GM19452 (cell line): ENCODE results near the gene RPP30.
"Not testable (repeated sequence)": the region's sequence is repeated elsewhere in the genome, so short reads cannot be mapped to it uniquely, and the experiment has no call there.

Source experiments
- ATAC-seq: cut with Tn5 transposase; IDR thresholded peaks from one replicate; pipeline ENCODE4 v1.9.1; 2021; ENCODE audit not compliant: unreplicated experiment

The RPP30 gene

DNA sequence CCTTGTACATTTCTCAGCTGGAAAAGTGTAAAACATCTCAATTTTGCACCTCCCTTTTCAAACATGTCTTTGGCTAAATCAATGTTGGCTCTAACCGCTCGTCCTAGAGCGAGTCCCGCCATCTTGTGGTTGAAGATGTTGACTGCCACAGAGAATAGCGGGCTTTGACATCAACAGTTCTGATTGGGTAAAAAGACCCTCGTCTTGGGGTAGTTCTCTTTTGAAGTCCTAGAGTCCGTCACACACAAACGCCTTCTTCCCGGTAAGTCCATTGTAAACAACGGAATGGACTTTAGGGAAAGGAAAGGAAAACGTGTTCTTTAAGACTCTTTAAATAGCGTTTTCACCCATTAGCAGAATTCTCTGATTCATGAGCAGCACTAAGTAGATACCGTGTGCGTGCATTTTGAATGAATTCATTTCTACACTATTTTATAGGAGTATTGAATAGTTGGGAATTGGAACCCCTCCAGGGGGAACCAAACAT, 452 bp upstream of the RPP30 start:
- peak; percentile 52 for ATAC-seq

DNA sequence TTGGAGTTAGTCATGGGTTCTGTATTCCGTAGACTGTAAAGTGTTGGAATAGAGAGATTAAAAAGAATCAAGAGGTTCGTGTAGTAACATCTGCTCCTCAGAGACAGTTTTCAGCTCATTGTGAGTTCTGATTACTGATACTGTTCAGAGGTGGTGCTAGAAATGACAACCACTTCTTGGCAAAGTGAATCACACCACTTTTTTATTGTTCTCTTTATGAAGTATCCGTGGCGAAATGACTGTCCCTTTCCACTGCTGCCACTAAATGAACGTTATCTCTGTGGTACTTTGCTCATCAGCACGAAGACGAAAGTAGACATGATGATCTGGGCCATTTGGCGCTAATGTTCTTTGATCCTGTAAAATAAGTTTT, 860 bp downstream of the RPP30 start:
- no peak for ATAC-seq

DNA sequence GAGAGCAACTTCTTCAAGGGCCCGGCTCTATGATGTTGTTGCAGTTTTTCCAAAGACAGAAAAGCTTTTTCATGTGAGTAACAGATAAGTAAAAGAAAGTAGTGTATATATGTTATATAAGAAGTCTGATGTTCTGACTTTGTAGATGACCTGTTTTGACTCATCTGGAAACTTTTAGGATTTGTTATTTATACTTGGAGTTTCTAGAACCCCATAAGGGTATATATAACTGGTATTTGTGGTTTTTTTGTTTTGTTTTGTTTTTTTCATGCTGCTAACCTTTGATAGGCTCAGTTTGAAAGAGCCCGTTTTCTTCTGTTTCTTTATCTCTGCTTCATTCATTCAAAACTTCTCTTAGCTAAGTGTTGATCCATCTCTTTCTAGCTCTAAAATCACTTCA, 7.3 kb downstream of the RPP30 start:
- ATAC-seq = no peak

DNA sequence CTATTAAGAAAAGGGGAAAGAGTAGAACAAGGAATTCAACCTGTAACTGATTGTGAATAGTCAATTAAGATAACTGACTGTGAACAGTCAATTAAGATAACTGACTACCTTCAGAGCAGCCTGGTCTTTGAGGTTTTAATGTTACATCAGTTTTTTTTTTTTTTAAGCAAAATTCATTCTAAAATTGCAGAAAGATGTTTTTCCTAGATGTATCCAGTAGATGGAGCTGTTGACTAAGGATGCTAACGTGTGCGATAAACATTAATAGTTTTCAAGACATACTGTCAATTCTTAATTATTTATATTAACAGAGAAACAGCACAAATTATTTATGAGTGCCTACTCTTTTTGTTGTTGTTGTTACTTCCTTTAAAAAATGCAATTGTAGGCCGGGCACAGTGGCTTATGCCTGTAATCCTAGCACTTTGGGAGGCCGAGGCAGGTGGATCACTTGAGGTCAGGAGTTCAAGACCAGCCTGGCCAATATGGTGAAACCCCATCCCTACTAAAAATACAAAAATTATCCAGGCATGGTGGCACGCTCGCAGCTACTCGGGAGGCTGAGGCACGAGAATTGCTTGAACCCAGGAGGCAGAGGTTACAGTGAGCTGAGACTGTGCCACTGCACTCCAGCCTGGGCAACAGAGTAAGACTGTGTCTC, 8.4 kb downstream of the RPP30 start:
- not testable (repeated sequence) for ATAC-seq

DNA sequence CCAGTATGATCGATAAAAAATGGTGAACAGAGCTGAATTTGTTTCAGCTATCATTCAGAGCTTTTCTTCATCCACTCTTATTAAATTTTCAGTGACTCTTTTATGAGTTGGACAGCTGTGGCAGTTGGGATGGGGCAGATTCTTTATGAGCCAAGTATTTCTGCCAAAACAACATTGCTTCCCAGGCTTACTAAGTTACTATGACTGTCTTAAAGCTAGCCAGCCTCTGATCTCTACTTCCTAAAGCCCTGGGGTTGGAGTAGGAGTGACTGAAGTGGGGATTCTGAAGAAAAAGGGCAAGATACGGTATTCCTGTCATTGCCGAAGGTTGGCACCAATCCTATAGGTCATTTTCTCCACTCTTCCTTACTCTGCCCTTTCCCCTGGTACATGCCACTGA, 12.7 kb downstream of the RPP30 start:
- ATAC-seq = no peak

DNA sequence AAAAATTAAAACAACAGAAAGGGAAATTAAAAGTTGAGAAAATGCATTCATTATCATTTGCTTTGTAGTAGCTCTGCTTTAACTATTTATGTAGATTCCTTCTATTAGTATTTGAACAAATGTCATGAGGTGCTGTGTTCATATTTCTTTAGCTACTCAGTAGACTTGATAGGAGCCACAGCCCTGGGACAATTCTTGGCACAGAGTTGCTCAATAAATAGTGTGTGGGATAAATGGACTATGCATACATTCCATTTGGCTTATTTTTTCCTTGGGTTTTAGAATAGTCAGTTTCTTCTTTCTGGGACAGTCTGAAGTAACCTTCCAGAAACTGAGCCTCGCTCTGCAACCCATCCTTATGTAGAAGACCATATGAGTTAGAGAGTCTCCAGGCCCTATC, 13.4 kb downstream of the RPP30 start:
- ATAC-seq = no peak

DNA sequence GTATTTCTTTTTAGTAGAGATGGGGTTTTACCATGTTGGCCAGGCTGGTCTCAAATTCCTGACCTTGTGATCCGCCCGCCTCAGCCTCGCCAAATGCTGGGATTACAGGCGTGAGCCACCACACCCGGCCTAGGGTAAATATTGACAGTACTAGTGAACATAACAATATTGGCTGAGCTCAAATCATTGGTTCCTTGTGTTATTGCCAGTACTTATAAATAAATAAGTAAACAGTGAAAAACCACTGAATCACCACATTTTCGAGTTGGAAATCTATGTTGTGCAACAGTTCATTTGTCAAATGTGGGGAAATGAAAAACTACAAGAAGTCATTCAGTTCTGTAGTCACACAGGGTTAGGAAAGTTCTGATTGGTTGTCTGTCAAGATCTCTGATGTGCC, 15.8 kb downstream of the RPP30 start:
- no peak for ATAC-seq

DNA sequence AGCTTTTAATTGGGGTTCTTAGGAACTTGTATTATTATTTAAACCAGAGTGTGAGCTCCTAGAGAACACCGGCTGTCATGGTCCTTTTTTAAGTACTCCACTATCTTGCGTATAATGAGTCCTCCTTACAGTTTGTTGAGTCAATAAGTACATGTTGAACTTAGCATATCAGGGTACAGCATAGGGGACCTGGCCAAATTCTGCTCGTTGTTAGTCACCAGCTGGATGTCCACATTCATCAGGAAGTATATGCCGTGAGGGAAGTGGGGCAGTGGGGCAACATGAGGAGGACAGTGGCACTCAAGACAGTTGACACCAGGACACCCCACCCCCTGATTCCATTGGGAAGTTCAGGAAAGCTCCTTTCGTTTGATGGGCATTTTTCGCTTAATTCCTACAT, 16.6 kb downstream of the RPP30 start:
- no peak for ATAC-seq

DNA sequence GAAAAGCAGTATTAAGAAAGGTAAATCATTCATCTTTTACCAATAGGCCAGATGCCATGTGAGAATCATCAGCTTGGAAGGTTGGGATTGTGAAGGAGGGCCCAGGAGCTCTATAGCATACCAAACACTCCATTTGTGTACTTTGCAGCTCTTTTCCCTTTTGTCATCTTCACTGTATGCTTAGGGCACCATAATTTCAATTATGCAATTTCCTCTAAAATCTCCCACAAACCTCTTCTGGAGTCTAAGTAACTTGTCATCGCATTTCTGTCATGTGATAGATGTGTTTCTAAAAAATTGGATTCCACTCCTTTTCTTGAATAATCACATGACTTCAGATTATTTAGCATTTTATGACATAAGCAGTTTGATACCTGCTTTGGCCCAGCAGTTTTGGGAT, 17.9 kb downstream of the RPP30 start:
- no peak for ATAC-seq

DNA sequence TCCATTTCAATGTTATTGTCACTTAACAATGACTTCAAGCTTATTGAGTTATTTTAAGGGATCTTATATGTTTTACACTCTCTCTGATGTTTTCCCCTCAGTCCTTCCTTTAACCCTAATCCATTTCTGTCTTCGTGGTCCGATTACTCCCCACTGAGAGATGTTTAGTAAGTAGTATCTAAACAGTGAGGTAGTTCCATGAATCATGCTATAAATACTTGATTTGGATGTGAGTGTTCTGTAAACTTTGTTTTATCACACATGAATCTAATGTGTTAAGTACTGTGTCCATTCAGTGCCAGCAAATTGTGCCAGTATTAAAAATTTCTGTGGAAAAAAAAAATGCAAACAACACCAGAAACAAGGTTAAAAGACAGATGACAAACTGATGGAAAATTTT, 18.6 kb downstream of the RPP30 start:
- no peak for ATAC-seq

DNA sequence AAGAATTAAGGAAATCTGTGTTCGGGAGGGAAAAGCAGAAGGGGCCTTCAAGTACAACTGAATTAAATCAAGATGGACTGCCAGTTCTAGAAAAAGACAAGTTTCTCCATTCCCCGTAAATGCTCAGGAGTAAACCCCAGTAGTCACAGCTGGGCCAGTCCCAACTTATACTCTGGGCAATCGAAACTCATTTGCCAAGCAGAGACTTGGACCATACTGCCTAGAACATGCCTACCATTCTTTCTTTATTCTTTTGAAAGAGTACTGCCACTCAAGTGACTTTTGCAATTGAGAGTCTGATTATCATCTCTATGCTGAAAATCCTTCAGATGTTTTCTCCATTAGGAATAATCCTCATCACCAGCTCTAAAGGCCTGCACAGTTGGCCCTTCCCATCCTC, 21.4 kb downstream of the RPP30 start:
- ATAC-seq = no peak

DNA sequence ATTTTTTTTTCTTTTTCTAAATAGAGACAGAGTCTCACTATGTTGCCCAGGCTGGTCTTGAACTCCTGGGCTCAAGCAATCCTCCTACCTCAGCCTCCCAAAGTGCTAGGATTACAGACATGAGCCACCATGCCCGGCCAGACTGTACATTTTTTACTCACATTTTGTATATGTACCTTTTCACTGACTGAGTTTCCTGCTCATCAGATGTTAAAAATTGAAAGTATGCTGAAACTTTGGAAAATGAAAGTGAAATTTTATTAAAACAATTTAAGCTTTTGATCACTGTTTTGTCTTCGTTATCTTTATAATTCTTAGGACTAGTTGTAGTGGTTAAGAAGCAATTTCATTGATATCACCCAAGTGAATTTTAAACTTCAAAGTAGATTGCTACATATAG, 25.1 kb downstream of the RPP30 start:
- not testable (repeated sequence) for ATAC-seq

DNA sequence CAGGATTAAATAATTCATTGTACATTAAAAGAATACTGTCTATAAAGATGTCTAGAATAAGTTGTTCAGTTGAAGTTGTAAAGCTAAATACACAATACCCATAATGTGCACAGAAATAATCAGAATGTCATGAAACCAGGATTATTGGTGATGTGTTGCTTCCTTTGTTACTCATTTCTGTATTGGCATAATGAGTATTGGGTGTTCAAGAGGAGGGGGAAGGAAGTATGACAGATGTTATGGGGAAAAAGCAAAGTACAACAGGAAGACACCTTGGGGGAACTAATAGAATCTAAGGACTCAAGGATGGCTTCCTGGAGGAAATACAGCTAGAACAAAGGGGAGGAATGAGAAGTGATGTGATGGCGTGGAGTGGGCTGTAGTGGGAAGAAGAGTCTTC, 34.2 kb downstream of the RPP30 start:
- no peak for ATAC-seq

DNA sequence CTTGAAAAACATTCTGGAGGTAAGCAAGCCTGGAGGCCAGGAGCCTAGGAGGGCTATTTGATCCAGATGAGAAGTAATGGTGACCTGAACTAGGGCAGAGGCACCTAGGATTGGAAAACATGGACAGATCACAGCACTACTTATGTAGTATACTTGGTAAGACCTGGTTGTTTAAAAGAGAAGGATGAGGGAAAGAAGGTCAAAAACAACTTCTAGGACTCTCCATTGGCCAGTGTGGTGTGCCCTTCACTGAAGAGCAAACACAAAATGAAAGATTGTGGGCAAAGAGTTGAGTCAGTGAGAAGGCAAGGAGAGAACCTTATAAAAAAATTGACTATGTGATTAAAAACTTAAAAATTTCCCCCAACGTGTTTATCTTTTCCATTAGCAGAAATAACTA, 34.8 kb downstream of the RPP30 start:
- no peak for ATAC-seq

DNA sequence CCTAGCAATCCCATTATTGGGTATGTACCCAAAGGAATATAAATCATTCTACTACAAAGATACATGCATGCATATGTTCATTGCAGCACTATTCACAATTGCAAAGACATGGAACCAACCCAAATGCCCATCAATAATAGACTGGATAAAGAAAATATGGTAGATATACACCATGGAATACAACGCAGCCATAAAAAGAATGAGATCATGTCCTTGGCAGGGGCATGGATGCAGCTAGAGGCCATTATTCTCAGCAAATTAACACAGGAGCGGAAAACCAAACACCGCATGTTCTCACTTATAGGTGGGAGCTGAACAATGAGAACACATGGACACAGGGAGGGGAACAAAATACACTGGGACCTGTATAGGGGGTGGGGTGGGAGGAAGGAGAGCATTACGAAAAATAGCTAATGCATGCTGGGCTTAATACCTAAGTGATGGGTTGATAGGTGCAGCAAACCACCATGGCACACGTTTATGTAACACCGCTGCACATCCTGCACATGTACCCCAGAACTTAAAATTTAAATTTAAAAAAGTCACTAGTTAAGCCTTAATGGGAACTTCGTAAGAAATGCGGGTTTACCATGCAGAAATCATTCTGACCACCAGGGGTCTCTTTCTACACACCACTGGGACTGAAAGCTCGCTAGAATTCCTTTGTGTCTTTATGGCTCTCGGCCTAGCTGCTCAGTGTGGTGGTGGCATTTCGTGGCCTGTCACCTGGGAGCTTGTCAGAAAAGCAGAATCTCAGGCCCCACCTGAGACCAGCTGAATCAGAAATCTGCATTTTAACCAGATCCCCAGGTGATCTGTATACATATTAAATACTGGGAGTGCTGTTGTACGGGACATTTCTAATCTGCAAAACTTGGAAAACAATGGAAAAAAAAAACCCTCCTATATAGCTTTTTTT, 39.6 kb downstream of the RPP30 start:
- ATAC-seq = peak; percentile 75

DNA sequence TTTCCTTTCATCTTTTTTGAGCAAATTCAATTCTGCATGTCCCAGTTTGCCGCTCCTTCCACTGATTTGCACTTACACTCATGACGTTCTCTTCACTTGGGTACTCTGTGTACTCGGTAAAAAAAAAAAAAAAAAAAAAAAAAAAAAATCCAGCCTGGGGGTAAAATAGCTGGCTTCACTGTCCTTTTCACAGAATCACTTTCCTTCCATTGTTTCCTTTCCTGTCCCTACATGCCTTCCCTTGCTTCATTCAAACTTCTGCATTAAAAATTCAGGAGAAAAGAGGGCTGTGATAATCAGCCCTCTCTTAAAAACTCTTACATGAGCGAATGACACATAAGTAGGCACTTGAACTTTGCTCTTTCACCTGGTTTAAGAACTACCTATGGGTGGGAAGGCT, 40.4 kb downstream of the RPP30 start:
- ATAC-seq = no peak

DNA sequence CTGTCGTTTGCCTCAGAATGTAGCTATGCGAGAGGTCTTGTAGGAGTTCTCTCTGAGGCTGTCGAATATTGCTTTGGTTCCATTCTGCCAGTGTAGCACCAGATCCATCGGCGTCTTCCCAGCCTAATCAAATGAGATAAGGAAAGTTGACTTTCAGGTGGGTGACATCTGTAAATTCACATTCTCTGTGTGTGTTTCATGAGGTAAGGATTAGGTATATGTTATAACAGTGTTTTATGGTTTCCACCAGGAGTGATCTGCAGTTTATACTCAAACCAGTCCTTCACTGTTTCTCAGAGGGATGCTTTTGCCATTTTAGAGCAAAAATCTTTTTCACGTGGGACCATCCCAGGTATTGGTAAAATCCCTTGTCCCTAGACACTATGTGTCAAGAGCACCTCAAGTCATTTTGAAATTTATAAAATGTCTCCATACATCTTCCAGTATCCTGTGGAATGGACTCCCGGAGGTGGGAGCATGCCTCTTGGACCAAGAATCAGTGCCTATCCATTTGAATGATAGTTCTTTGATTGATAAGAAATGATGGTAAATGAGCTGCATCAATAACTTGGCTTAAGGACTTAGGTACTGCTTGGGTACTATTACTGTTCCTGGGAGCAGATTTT, 41.2 kb downstream of the RPP30 start:
- ATAC-seq = no peak

DNA sequence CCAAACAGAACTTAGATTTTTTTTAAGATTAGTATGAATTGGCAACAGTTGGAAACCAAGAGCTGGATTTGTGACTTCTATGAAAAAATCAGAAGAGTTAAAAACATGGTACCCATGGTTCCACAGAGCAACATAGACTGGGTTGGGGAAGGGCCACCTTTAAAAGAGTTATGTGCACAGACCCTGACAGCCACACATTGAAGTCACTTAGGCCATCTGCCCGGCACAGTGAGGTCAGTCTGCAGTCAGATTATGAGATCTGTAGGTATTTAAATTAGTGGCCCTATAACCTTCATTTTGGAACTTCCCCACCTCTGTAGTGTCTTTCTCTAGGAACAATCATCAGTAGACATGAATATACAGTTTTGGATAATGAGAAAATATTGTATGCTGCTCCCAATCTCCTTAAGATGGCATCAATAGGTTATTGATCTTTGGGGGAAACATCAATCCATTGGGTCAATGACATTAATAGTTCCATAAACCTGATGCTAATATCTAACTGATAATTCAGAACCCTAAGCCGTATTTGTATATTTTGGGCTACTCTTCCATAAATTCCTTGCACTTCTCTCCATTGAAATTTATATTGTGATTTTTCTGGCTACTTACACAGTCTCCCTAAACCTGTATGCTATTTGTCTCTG, 42.1 kb downstream of the RPP30 start:
- no peak for ATAC-seq

DNA sequence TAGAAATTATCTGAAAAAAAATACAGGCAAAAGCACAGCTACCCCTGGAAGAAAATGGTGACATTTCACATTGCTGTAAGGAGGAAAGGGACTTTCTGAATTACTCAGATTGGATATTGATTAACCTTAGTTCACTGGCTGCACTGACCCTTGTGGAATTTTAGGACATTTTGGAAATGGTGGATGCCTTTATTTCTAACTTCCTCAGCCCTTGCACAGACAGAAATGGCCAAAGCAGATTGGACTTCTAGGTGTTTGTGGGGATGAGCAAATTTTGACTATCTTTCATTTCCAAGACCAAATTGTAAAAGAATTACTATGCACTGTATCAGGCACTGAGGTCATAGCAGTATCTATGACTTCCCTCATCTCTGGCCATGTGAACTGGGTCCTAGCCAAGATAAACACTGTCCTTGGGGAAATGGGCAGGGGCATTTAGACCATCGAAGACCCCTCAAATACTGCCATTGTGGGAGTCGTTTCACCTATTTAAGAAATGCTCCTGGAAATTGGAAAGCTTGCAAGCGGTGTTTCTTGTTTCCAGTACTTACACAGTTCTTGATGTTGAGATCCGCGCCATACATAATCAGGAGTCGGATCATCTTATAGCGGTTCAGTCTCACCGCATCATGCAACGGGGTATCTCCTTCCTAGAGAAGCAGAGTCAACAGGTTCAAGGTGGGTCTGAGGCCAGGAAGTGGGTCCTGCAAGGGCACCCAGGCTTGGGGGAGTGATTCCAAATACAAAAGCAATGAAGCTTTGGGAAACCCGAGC, 43.4 kb downstream of the RPP30 start:
- ATAC-seq = no peak

DNA sequence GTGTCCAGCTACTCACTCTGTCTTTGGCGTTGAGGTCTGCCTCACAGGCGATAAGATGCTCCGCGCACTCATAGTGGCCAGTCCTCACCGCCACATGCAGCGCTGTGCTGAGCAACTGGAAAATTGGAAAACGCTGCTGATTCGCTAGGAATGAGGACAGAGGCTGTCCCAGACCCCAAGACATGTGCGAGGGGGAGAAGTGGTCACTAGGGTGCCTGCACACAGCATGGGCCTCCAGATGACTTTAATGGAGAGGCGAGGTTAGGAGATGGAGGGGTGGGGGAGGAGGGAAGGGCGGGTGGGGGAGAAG, 43.9 kb downstream of the RPP30 start:
- no peak for ATAC-seq
